ENCODE results near the gene TM6SF1. TPM values are rescaled to one million over a fixed set of nuclear protein-coding genes. Genes with fewer than 3 reads are reported as not detected.
"Not testable (repeated sequence)": the region's sequence is repeated elsewhere in the genome, so short reads cannot be mapped to it uniquely, and the experiment has no call there.

TM6SF1 gene
- total RNA-seq, 1 experiment from 2014 or later, result not detected

- H3K27me3 Mint-ChIP-seq (ENCODE audit: insufficient read depth, unreplicated experiment), result peaks cover 11% of the 10 kb centered on the region
- Histone ChIP-seq H3K4me1 (no peaks in the 10 kb centered on the region), H3K27me3 (replicated peaks; ENCODE audit: control insufficient read depth, insufficient read depth, low read length) (no peaks in the 10 kb centered on the region), H3K9me3 (no peaks in the 10 kb centered on the region), H3K36me3 (ENCODE audit: control insufficient read depth, insufficient read depth, low read length) (no peaks in the 10 kb centered on the region), H3K4me3 (ENCODE audit: low read depth, low read length) (no peak overlapping the region)
- TF ChIP-seq CTCF (IDR thresholded peaks at IDR 0.05; ENCODE audit: insufficient read depth in 1 of 2, low read depth in 1 of 2, low read length in 1 of 2, severe bottlenecking in 1 of 2, unreplicated experiment in 1 of 2), result no peak
- no peaks in the 10 kb centered on the region for H3K9me3 Mint-ChIP-seq (ENCODE audit: unreplicated experiment)
- no peaks in the 10 kb centered on the region for H3K36me3 Mint-ChIP-seq (ENCODE audit: insufficient read depth, unreplicated experiment)
- intact Hi-C loops (cut with micrococcal nuclease; ENCODE audit: unreplicated experiment), result no loop called here
- CTCF ChIA-PET, result no interaction called here
- H3K4me3 Mint-ChIP-seq (ENCODE audit: unreplicated experiment), result no peak overlapping the region
- DNase-seq, result no peak
- BruUV-seq (replicated peaks), result no TSS peak
- no peaks in the 10 kb centered on the region for H3K4me1 Mint-ChIP-seq (ENCODE audit: low read depth, unreplicated experiment)
- POLR2A ChIA-PET, result no interaction called here
- H3K27ac Mint-ChIP-seq (ENCODE audit: unreplicated experiment), result no peak overlapping the region
Measured at GRCh38 chr15:83088876-83089275, 18.6 kb upstream of the TM6SF1 start.

GRCh38 chr15:83090465-83090864 is 17.0 kb upstream of the TM6SF1 start:
- no TSS peak for BruUV-seq (replicated peaks)
- no peak overlapping the region for H3K27ac Mint-ChIP-seq (ENCODE audit: unreplicated experiment)
- H3K4me3 Mint-ChIP-seq (ENCODE audit: unreplicated experiment), result no peak overlapping the region
- no peaks in the 10 kb centered on the region for H3K36me3 Mint-ChIP-seq (ENCODE audit: insufficient read depth, unreplicated experiment)
- DNase-seq, result no peak
- no peaks in the 10 kb centered on the region for H3K4me1 Mint-ChIP-seq (ENCODE audit: low read depth, unreplicated experiment)
- Histone ChIP-seq H3K36me3 (ENCODE audit: control insufficient read depth, insufficient read depth, low read length) (no peaks in the 10 kb centered on the region), H3K9me3 (no peaks in the 10 kb centered on the region), H3K27me3 (replicated peaks; ENCODE audit: control insufficient read depth, insufficient read depth, low read length) (no peaks in the 10 kb centered on the region), H3K4me1 (no peaks in the 10 kb centered on the region), H3K4me3 (ENCODE audit: low read depth, low read length) (no peak overlapping the region)
- peaks cover 11% of the 10 kb centered on the region for H3K27me3 Mint-ChIP-seq (ENCODE audit: insufficient read depth, unreplicated experiment)
- H3K9me3 Mint-ChIP-seq (ENCODE audit: unreplicated experiment), result no peaks in the 10 kb centered on the region
- ChIA-PET CTCF (no interaction called here), POLR2A (interaction anchor here (0.6 kb wide), 1 partner anchor 186 kb away, joined by 3 read pairs; no protein-coding TSS in a partner anchor)
- TF ChIP-seq CTCF (IDR thresholded peaks at IDR 0.05; ENCODE audit: insufficient read depth in 1 of 2, low read depth in 1 of 2, low read length in 1 of 2, severe bottlenecking in 1 of 2, unreplicated experiment in 1 of 2), result no peak
- intact Hi-C loops (cut with micrococcal nuclease; ENCODE audit: unreplicated experiment), result no loop called here

GRCh38 chr15:83091965-83092308 is 15.5 kb upstream of the TM6SF1 start:
- CTCF ChIA-PET; H3K9me3 ChIP-seq; H3K4me1 ChIP-seq; H3K36me3 Mint-ChIP-seq (ENCODE audit: insufficient read depth, unreplicated experiment); DNase-seq; intact Hi-C loops (cut with micrococcal nuclease; ENCODE audit: unreplicated experiment); H3K36me3 ChIP-seq (ENCODE audit: control insufficient read depth, insufficient read depth, low read length); H3K27me3 ChIP-seq (replicated peaks; ENCODE audit: control insufficient read depth, insufficient read depth, low read length); BruUV-seq (replicated peaks); H3K4me3 ChIP-seq (ENCODE audit: low read depth, low read length); H3K4me1 Mint-ChIP-seq (ENCODE audit: low read depth, unreplicated experiment); POLR2A ChIA-PET; H3K27ac Mint-ChIP-seq (ENCODE audit: unreplicated experiment); H3K9me3 Mint-ChIP-seq (ENCODE audit: unreplicated experiment); H3K4me3 Mint-ChIP-seq (ENCODE audit: unreplicated experiment): not testable (repeated sequence)
- H3K27me3 Mint-ChIP-seq (ENCODE audit: insufficient read depth, unreplicated experiment), result peaks cover 14% of the 10 kb centered on the region

- POLR2A ChIA-PET, result no interaction called here
- no peak overlapping the region for H3K4me3 Mint-ChIP-seq (ENCODE audit: unreplicated experiment)
- no TSS peak for BruUV-seq (replicated peaks)
Measured at GRCh38 chr15:83092309-83092976, 15.0 kb upstream of the TM6SF1 start.

More at GRCh38 chr15:83092309-83092976, 15.0 kb upstream of the TM6SF1 start:
- Histone ChIP-seq H3K36me3 (ENCODE audit: control insufficient read depth, insufficient read depth, low read length) (no peaks in the 10 kb centered on the region), H3K9me3 (no peaks in the 10 kb centered on the region), H3K27me3 (replicated peaks; ENCODE audit: control insufficient read depth, insufficient read depth, low read length) (no peaks in the 10 kb centered on the region), H3K4me3 (ENCODE audit: low read depth, low read length) (no peak overlapping the region), H3K4me1 (no peaks in the 10 kb centered on the region)
- Mint-ChIP-seq H3K27ac (ENCODE audit: unreplicated experiment) (no peak overlapping the region), H3K9me3 (ENCODE audit: unreplicated experiment) (no peaks in the 10 kb centered on the region), H3K4me1 (ENCODE audit: low read depth, unreplicated experiment) (no peaks in the 10 kb centered on the region), H3K36me3 (ENCODE audit: insufficient read depth, unreplicated experiment) (no peaks in the 10 kb centered on the region), H3K27me3 (ENCODE audit: insufficient read depth, unreplicated experiment) (peaks cover 16% of the 10 kb centered on the region)
- no peak for TF ChIP-seq CTCF (IDR thresholded peaks at IDR 0.05; ENCODE audit: insufficient read depth in 1 of 2, low read depth in 1 of 2, low read length in 1 of 2, severe bottlenecking in 1 of 2, unreplicated experiment in 1 of 2)
- CTCF ChIA-PET, result no interaction called here
- intact Hi-C loops (cut with micrococcal nuclease; ENCODE audit: unreplicated experiment), result no loop called here
- DNase-seq, result no peak
